Activated CD8-positive, alpha-beta memory T cell treated with anti-CD3 and anti-CD28 coated beads for 36 hours (primary cell): ENCODE data around the gene KCNJ10. TPM values are rescaled to one million over a fixed set of nuclear protein-coding genes. Genes with fewer than 3 reads are reported as not detected.

Experiments
- CTCF ChIA-PET: fragments of 350-600 bp; sonication (Branson Sonifier 250); formaldehyde crosslinking; loops from one replicate; lab custom pipeline; 2021; ENCODE audit warnings: antibody characterized with exemption; lab: Charles Lee
- POLR2A ChIA-PET: fragments of 350-600 bp; sonication (Branson Sonifier 250); formaldehyde crosslinking; loops from one replicate; lab custom pipeline; 2021; ENCODE audit warnings: antibody characterized with exemption; lab: Charles Lee
- total RNA-seq, 2 experiments: library from RNA; stranded (reverse); gene quantifications; one replicate each; pipeline ENCODE4 v1.2.3, GENCODE V29; 2021

Gene KCNJ10
- total RNA-seq, 2 experiments from 2014 or later: not detected

GRCh38 chr1:159992161-159992560 lies 77.8 kb downstream of the KCNJ10 start:
- POLR2A ChIA-PET: no interaction called here

GRCh38 chr1:159991513-159991912 lies 78.4 kb downstream of the KCNJ10 start:
- POLR2A ChIA-PET: no interaction called here
- CTCF ChIA-PET: interaction anchor here (0.8 kb wide), 1 partner anchor 16 kb away, joined by 3 read pairs; no protein-coding TSS in a partner anchor

More at GRCh38 chr1:159992161-159992560, 77.8 kb downstream of the KCNJ10 start:
- CTCF ChIA-PET: interaction anchor here (0.8 kb wide), 1 partner anchor 15 kb away, joined by 3 read pairs; no protein-coding TSS in a partner anchor

GRCh38 chr1:159990005-159990404 lies 80.0 kb downstream of the KCNJ10 start:
- ChIA-PET CTCF (interaction anchor here (0.8 to 1.3 kb wide), 2 partner anchors 15 to 57 kb away, joined by 3 read pairs; no protein-coding TSS in a partner anchor), POLR2A (no interaction called here)

GRCh38 chr1:159989581-159989980 lies 80.4 kb downstream of the KCNJ10 start:
- ChIA-PET POLR2A (no interaction called here), CTCF (interaction anchor here (0.8 to 1.3 kb wide), 2 partner anchors 16 to 57 kb away, joined by 3 read pairs; no protein-coding TSS in a partner anchor)

- ChIA-PET CTCF (no interaction called here), POLR2A (no interaction called here)
Observed at GRCh38 chr1:159988006-159988405, 82.0 kb downstream of the KCNJ10 start.

- ChIA-PET CTCF (no interaction called here), POLR2A (no interaction called here)
Observed at GRCh38 chr1:159987186-159987585, 82.8 kb downstream of the KCNJ10 start.

- POLR2A ChIA-PET: no interaction called here
- CTCF ChIA-PET: no interaction called here
Observed at GRCh38 chr1:159986531-159986930, 83.4 kb downstream of the KCNJ10 start.

- POLR2A ChIA-PET: no interaction called here
- CTCF ChIA-PET: no interaction called here
Observed at GRCh38 chr1:159986093-159986492, 83.9 kb downstream of the KCNJ10 start.

GRCh38 chr1:159985473-159985872 lies 84.5 kb downstream of the KCNJ10 start:
- ChIA-PET CTCF (interaction anchor here (1.0 kb wide), 1 partner anchor 94 kb away, joined by 3 read pairs; no protein-coding TSS in a partner anchor), POLR2A (no interaction called here)

- CTCF ChIA-PET: no interaction called here
- POLR2A ChIA-PET: no interaction called here
Observed at GRCh38 chr1:159983681-159984080, 86.3 kb downstream of the KCNJ10 start.

- POLR2A ChIA-PET: no interaction called here
- CTCF ChIA-PET: no interaction called here
Observed at GRCh38 chr1:159982280-159982679, 87.7 kb downstream of the KCNJ10 start.

GRCh38 chr1:159981351-159982055 lies 88.5 kb downstream of the KCNJ10 start:
- POLR2A ChIA-PET: no interaction called here
- CTCF ChIA-PET: no interaction called here

GRCh38 chr1:159980786-159981185 lies 89.2 kb downstream of the KCNJ10 start:
- ChIA-PET POLR2A (no interaction called here), CTCF (no interaction called here)

GRCh38 chr1:159980076-159980475 lies 89.9 kb downstream of the KCNJ10 start:
- POLR2A ChIA-PET: no interaction called here

GRCh38 chr1:159979257-159979656 lies 90.7 kb downstream of the KCNJ10 start:
- ChIA-PET POLR2A (no interaction called here), CTCF (no interaction called here)

More at GRCh38 chr1:159980076-159980475, 89.9 kb downstream of the KCNJ10 start:
- CTCF ChIA-PET: no interaction called here

GRCh38 chr1:159978107-159978398 lies 91.9 kb downstream of the KCNJ10 start:
- ChIA-PET CTCF (no interaction called here), POLR2A (no interaction called here)

GRCh38 chr1:159977364-159978106 lies 92.4 kb downstream of the KCNJ10 start:
- POLR2A ChIA-PET: no interaction called here
- CTCF ChIA-PET: interaction anchor here (1.2 kb wide), 1 partner anchor 30 kb away, joined by 5 read pairs; no protein-coding TSS in a partner anchor

- POLR2A ChIA-PET: no interaction called here
- CTCF ChIA-PET: no interaction called here
Observed at GRCh38 chr1:159974350-159974965, 95.5 kb downstream of the KCNJ10 start.

GRCh38 chr1:159973350-159973940 lies 96.5 kb downstream of the KCNJ10 start:
- CTCF ChIA-PET: no interaction called here
- POLR2A ChIA-PET: no interaction called here
